ENCODE measurements around the gene KIZ.

- TF ChIP-seq ATF2 (CRISPR knock-in tag; IDR thresholded peaks at IDR 0.05; ENCODE audit: borderline replicate concordance, low read depth) (no peak), CTCF (IDR thresholded peaks at IDR 0.05) (no peak), USF2 (CRISPR knock-in tag; IDR thresholded peaks at IDR 0.05) (no peak), ZNF121 (CRISPR knock-in tag; IDR thresholded peaks at IDR 0.05) (no peak)
These were observed 19.5 kb upstream of the KIZ start, which contains the start of gene LINC00237 for GRCh38 chr20:21106171-21107017.
